Measurements from ENCODE around the gene FZD2.
"Not testable (repeated sequence)": the region's sequence is repeated elsewhere in the genome, so short reads cannot be mapped to it uniquely, and the experiment has no call there.

FZD2 gene

GRCh38 chr17:44585315-44585714, 28.0 kb downstream of the FZD2 start:
- no peaks in the 10 kb centered on the region for H3K9me3 ChIP-seq (ENCODE audit: control insufficient read depth in 2 of 2, low read length in 2 of 2)
- H3K9ac ChIP-seq (ENCODE audit: low read length in 2 of 2) = no peak overlapping the region
- H3K27me3 ChIP-seq (ENCODE audit: control insufficient read depth in 1 of 2, insufficient read depth in 2 of 2, low read length in 2 of 2) = peaks cover 0 to 9% of the 10 kb centered on the region in 2 donors
- H3K27ac ChIP-seq (ENCODE audit: low read length) = no peak overlapping the region
- H3K4me1 ChIP-seq (ENCODE audit: control insufficient read depth, insufficient read depth, low read length) = peaks cover 3% of the 10 kb centered on the region
- no peak overlapping the region for H3K4me3 ChIP-seq (ENCODE audit: low read length in 2 of 2)
- H3K36me3 ChIP-seq (ENCODE audit: control insufficient read depth in 2 of 2, insufficient read depth in 2 of 2, low read length in 2 of 2) = no peaks in the 10 kb centered on the region

GRCh38 chr17:44587339-44587738, 30.1 kb downstream of the FZD2 start:
- Histone ChIP-seq H3K9ac (ENCODE audit: low read length in 2 of 2) (no peak overlapping the region), H3K36me3 (ENCODE audit: control insufficient read depth in 2 of 2, insufficient read depth in 2 of 2, low read length in 2 of 2) (no peaks in the 10 kb centered on the region), H3K27me3 (ENCODE audit: control insufficient read depth in 1 of 2, insufficient read depth in 2 of 2, low read length in 2 of 2) (peaks cover 0 to 3% of the 10 kb centered on the region in 2 donors), H3K9me3 (ENCODE audit: control insufficient read depth in 2 of 2, low read length in 2 of 2) (no peaks in the 10 kb centered on the region), H3K27ac (ENCODE audit: low read length) (no peak overlapping the region), H3K4me3 (ENCODE audit: low read length in 2 of 2) (no peak overlapping the region), H3K4me1 (ENCODE audit: control insufficient read depth, insufficient read depth, low read length) (peaks cover 3% of the 10 kb centered on the region)

- H3K9ac ChIP-seq (ENCODE audit: low read length in 2 of 2) = no peak overlapping the region
- peaks cover 0 to 6% of the 10 kb centered on the region in 2 donors for H3K27me3 ChIP-seq (ENCODE audit: control insufficient read depth in 1 of 2, insufficient read depth in 2 of 2, low read length in 2 of 2)
- H3K36me3 ChIP-seq (ENCODE audit: control insufficient read depth in 2 of 2, insufficient read depth in 2 of 2, low read length in 2 of 2) = no peaks in the 10 kb centered on the region
- no peak overlapping the region for H3K27ac ChIP-seq (ENCODE audit: low read length)
- peaks cover 3% of the 10 kb centered on the region for H3K4me1 ChIP-seq (ENCODE audit: control insufficient read depth, insufficient read depth, low read length)
- no peaks in the 10 kb centered on the region for H3K9me3 ChIP-seq (ENCODE audit: control insufficient read depth in 2 of 2, low read length in 2 of 2)
- H3K4me3 ChIP-seq (ENCODE audit: low read length in 2 of 2) = no peak overlapping the region
Measured at GRCh38 chr17:44589316-44590071, 32.2 kb downstream of the FZD2 start.

- not testable (repeated sequence) for H3K27ac ChIP-seq (ENCODE audit: low read length); H3K36me3 ChIP-seq (ENCODE audit: control insufficient read depth in 2 of 2, insufficient read depth in 2 of 2, low read length in 2 of 2); H3K4me3 ChIP-seq (ENCODE audit: low read length in 2 of 2); H3K27me3 ChIP-seq (ENCODE audit: control insufficient read depth in 1 of 2, insufficient read depth in 2 of 2, low read length in 2 of 2); H3K9me3 ChIP-seq (ENCODE audit: control insufficient read depth in 2 of 2, low read length in 2 of 2); H3K4me1 ChIP-seq (ENCODE audit: control insufficient read depth, insufficient read depth, low read length); H3K9ac ChIP-seq (ENCODE audit: low read length in 2 of 2)
Measured at GRCh38 chr17:44590072-44590462, 32.8 kb downstream of the FZD2 start.

GRCh38 chr17:44590762-44591161, 33.5 kb downstream of the FZD2 start:
- not testable (repeated sequence) for H3K36me3 ChIP-seq (ENCODE audit: control insufficient read depth in 2 of 2, insufficient read depth in 2 of 2, low read length in 2 of 2); H3K4me3 ChIP-seq (ENCODE audit: low read length in 2 of 2)

GRCh38 chr17:44591206-44591605, 33.9 kb downstream of the FZD2 start:
- Histone ChIP-seq H3K4me3 (ENCODE audit: low read length in 2 of 2) (no peak overlapping the region), H3K27ac (ENCODE audit: low read length) (no peak overlapping the region), H3K9ac (ENCODE audit: low read length in 2 of 2) (no peak overlapping the region), H3K27me3 (ENCODE audit: control insufficient read depth in 1 of 2, insufficient read depth in 2 of 2, low read length in 2 of 2) (peaks cover 6 to 7% of the 10 kb centered on the region in 2 donors), H3K4me1 (ENCODE audit: control insufficient read depth, insufficient read depth, low read length) (peaks cover 3% of the 10 kb centered on the region), H3K9me3 (ENCODE audit: control insufficient read depth in 2 of 2, low read length in 2 of 2) (no peaks in the 10 kb centered on the region), H3K36me3 (ENCODE audit: control insufficient read depth in 2 of 2, insufficient read depth in 2 of 2, low read length in 2 of 2) (no peaks in the 10 kb centered on the region)

More at GRCh38 chr17:44590762-44591161, 33.5 kb downstream of the FZD2 start:
- H3K27ac ChIP-seq (ENCODE audit: low read length); H3K4me1 ChIP-seq (ENCODE audit: control insufficient read depth, insufficient read depth, low read length); H3K9me3 ChIP-seq (ENCODE audit: control insufficient read depth in 2 of 2, low read length in 2 of 2); H3K27me3 ChIP-seq (ENCODE audit: control insufficient read depth in 1 of 2, insufficient read depth in 2 of 2, low read length in 2 of 2); H3K9ac ChIP-seq (ENCODE audit: low read length in 2 of 2): not testable (repeated sequence)

- Histone ChIP-seq H3K27ac (ENCODE audit: low read length) (no peak overlapping the region), H3K9me3 (ENCODE audit: control insufficient read depth in 2 of 2, low read length in 2 of 2) (no peaks in the 10 kb centered on the region), H3K4me3 (ENCODE audit: low read length in 2 of 2) (no peak overlapping the region), H3K27me3 (ENCODE audit: control insufficient read depth in 1 of 2, insufficient read depth in 2 of 2, low read length in 2 of 2) (peaks cover 6 to 7% of the 10 kb centered on the region in 2 donors), H3K36me3 (ENCODE audit: control insufficient read depth in 2 of 2, insufficient read depth in 2 of 2, low read length in 2 of 2) (no peaks in the 10 kb centered on the region), H3K4me1 (ENCODE audit: control insufficient read depth, insufficient read depth, low read length) (no peaks in the 10 kb centered on the region), H3K9ac (ENCODE audit: low read length in 2 of 2) (no peak overlapping the region)
Measured at GRCh38 chr17:44593156-44593555, 35.9 kb downstream of the FZD2 start.

GRCh38 chr17:44595216-44595775, 38.0 kb downstream of the FZD2 start:
- H3K4me1 ChIP-seq (ENCODE audit: control insufficient read depth, insufficient read depth, low read length) = peaks cover 7% of the 10 kb centered on the region
- H3K27ac ChIP-seq (ENCODE audit: low read length) = no peak overlapping the region
- H3K36me3 ChIP-seq (ENCODE audit: control insufficient read depth in 2 of 2, insufficient read depth in 2 of 2, low read length in 2 of 2) = no peaks in the 10 kb centered on the region
- peaks cover 6 to 7% of the 10 kb centered on the region in 2 donors for H3K27me3 ChIP-seq (ENCODE audit: control insufficient read depth in 1 of 2, insufficient read depth in 2 of 2, low read length in 2 of 2)
- H3K9ac ChIP-seq (ENCODE audit: low read length in 2 of 2) = no peak overlapping the region
- no peaks in the 10 kb centered on the region for H3K9me3 ChIP-seq (ENCODE audit: control insufficient read depth in 2 of 2, low read length in 2 of 2)
- no peak overlapping the region for H3K4me3 ChIP-seq (ENCODE audit: low read length in 2 of 2)

- H3K27ac ChIP-seq (ENCODE audit: low read length) = no peak overlapping the region
- no peak overlapping the region for H3K9ac ChIP-seq (ENCODE audit: low read length in 2 of 2)
- H3K9me3 ChIP-seq (ENCODE audit: control insufficient read depth in 2 of 2, low read length in 2 of 2) = no peaks in the 10 kb centered on the region
- no peak overlapping the region for H3K4me3 ChIP-seq (ENCODE audit: low read length in 2 of 2)
- H3K4me1 ChIP-seq (ENCODE audit: control insufficient read depth, insufficient read depth, low read length) = peaks cover 7% of the 10 kb centered on the region
- H3K36me3 ChIP-seq (ENCODE audit: control insufficient read depth in 2 of 2, insufficient read depth in 2 of 2, low read length in 2 of 2) = no peaks in the 10 kb centered on the region
- H3K27me3 ChIP-seq (ENCODE audit: control insufficient read depth in 1 of 2, insufficient read depth in 2 of 2, low read length in 2 of 2) = peaks cover 6 to 7% of the 10 kb centered on the region in 2 donors
Measured at GRCh38 chr17:44598329-44598728, 41.0 kb downstream of the FZD2 start.

- Histone ChIP-seq H3K27me3 (ENCODE audit: control insufficient read depth in 1 of 2, insufficient read depth in 2 of 2, low read length in 2 of 2) (peaks cover 6 to 7% of the 10 kb centered on the region in 2 donors), H3K36me3 (ENCODE audit: control insufficient read depth in 2 of 2, insufficient read depth in 2 of 2, low read length in 2 of 2) (no peaks in the 10 kb centered on the region), H3K9ac (ENCODE audit: low read length in 2 of 2) (no peak overlapping the region), H3K9me3 (ENCODE audit: control insufficient read depth in 2 of 2, low read length in 2 of 2) (no peaks in the 10 kb centered on the region), H3K4me1 (ENCODE audit: control insufficient read depth, insufficient read depth, low read length) (peaks cover 7% of the 10 kb centered on the region), H3K27ac (ENCODE audit: low read length) (no peak overlapping the region), H3K4me3 (ENCODE audit: low read length in 2 of 2) (no peak overlapping the region)
Measured at GRCh38 chr17:44598932-44599297, 41.6 kb downstream of the FZD2 start.
